Activated T-cell treated with anti-CD3 and anti-CD28 coated beads, Interleukin-2, amount 50 U/mL, for 48 hours (primary cell): ENCODE data around the gene TTYH3.
A peak's percentile ranks its signal among the peaks of the same experiment; 100 is the strongest.
"Not testable (repeated sequence)": the region's sequence is repeated elsewhere in the genome, so short reads cannot be mapped to it uniquely, and the experiment has no call there.

Experiments used
- DNase-seq, 2 experiments: peaks; one replicate each; pipeline ENCODE4 v3.0.0-alpha.2; 2020

The TTYH3 gene

DNA sequence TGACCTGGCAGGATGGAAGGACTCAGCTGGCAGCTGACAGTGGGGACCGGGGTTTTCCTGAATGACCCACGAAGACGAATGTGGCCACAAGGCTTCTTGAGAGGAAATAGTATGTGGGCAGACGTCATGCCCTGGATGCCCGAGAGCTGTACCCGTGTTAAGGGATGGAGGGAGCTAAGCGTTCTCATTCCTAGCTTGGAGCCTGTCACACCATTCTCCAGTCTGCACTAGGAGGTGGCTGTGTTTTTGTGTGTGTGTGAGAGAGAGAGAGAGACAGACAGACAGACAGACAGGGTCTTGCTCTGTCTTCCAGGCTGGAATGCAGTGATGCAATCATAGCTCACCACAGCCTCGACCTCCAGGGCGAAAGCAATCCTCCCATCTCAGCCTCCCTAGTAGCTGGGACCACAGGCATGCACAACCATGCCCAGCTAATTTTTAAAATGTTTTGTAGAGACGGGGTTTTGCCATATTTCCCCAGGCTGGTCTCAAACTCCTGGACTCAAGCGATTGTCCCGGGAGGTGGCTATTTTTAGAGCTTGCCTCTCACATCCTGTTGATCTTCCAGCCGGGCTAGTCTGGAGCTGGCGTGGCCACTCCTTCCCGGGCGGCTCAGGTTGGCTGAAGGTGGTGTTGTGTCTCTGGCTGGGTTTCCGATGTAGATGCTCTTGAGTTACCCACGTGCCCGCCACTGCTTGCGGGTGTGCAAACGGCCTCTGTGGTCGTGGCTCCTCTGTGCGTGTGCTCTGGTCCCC, 58.3 kb downstream of the TTYH3 start:
- DNase-seq = no peak

DNA sequence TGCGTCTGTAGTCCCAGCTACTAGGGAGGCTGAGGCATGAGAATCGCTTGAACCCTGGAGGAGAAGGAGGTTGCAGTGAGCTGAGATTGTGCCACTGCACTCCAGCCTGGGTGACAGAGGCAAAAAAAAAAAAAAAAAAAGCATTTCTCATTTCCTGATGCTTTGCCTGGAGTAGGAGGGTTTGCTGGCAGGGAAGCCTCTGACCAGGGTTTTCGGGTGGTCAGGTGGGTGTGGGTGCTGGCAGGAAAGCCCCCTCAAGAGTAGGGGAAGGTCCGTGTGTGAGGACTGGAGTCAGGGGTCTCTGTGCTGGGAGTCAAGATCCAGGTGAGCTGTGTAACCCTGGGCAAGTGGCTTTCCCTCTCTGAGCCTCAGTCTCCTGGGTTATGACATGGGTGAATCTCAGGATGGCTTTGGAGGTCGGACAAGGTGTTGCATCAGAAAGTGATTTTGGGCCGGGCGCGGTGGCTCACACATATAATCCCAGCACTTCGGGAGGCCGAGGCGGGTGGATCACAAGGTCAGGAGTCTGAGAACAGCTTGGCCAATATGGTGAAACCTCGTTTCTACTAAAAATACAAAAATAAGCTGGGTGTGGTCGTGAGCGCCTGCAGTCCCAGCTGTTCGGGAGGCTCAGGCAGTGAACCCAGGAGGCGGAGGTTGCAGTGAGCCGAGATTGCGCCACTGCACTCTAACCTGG, 59.4 kb downstream of the TTYH3 start:
- DNase-seq = no peak

DNA sequence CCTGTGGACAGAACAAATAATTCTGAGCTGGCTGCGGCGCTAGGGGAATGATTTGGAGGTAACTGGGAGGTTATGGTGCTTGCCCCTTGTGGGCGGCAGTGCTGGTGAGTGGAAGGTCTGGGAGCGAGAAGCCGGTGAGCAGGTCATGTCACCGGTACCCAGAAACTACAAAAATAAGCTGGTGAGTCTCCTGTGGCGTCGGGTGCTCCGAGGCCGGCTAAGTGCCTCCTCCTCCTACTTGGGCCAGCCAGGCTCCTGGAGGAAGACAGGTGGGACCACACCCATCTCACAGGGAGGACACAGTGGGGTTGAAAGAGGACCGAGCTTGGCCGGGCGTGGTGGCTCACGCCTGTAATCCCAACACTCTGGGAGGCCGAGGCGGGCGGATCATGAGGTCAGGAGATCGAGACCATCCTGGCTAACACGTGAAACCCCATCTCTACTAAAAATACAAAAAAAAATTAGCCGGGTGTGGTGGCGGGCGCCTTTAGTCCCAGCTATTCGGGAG, 60.2 kb downstream of the TTYH3 start:
- not testable (repeated sequence) for DNase-seq

- no peak for DNase-seq
Observed at GRCh38 chr7:2692543-2692942, 60.8 kb downstream of the TTYH3 start.

DNA sequence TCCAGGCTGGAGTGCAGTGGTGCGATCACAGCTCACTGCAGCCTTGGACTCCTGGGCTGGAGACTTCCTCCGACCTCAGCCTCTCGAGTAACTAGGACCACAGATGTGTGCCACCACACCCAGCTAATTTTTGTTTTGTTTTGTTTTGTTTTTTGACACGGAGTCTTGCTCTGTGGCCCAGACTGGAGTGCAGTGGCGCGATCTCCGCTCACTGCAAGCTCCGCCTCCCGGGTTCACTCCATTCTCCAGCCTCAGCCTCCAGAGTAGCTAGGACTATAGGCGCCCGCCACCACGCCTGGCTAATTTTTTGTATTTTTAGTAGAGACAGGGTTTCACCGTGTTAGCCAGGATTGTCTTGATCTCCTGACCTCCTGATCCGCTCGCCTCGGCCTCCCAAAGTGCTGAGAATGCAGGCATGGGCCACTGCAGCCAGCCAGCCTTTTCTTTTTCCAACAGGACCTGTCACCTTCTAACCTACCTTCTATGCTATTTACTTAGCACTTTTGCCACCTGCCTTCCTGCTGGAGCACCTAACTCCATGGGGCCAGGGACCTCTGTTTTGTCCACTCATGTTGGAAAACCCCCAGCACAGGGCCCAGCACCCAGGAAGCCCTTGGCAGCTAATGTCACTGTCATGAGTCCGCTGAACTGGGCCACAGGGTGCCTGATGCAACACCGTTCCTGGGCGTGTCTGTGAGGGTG, 61.8 kb downstream of the TTYH3 start:
- DNase-seq = not testable (repeated sequence)

GRCh38 chr7:2694122-2694436, 62.3 kb downstream of the TTYH3 start:
- DNase-seq = not testable (repeated sequence)

DNA sequence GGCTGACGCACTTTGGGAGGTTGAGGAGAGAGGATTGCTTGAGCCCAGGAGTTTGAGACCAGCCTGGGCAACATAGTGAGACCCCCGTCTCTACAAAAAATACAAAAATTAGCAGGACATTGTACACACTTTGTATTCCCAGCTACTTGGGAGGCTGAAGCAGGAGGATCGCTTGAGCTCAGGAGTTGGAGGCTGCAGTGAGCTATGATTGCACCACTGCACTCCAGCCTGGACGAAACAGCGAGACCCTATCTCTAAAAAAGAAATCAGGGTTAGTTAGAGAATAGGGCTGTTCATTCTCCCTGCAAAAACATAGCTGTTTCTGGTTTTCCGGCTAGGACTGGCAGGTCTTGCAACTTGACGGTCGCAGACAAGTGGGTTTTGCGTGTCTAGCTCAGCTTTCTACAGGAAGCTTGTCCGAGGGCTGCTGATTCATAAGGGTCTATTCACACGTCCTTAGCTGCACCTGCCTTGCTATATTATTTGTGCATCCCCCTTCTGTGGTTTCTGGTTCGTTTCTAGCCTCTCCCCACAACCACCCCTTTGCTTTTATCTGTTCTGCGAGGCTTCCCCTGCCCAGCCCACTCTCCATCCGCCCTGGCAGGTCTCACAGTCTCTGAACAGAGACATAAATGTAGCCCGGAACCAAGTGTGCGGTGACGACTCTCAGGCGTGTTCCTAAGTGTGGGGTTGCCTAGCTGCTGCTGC, 66.9 kb downstream of the TTYH3 start:
- DNase-seq = peak; percentile 75 to 78

DNA sequence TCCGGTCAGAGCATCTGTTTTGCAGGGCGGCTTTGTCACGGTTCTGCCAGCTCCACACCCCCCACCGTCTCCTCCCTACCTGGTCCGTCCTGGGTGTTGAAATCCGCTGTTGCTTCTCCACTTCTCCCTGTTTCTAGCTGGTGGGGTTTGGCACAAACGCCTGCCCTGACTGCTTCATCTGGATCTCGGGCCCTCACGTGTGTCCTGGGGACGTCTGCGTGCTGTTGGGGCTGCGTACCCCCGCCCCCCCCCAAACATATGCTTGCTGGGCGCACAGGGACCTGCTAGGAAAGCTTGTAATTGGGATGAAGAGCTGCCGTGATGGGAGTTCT, 67.5 kb downstream of the TTYH3 start:
- no peak for DNase-seq

DNA sequence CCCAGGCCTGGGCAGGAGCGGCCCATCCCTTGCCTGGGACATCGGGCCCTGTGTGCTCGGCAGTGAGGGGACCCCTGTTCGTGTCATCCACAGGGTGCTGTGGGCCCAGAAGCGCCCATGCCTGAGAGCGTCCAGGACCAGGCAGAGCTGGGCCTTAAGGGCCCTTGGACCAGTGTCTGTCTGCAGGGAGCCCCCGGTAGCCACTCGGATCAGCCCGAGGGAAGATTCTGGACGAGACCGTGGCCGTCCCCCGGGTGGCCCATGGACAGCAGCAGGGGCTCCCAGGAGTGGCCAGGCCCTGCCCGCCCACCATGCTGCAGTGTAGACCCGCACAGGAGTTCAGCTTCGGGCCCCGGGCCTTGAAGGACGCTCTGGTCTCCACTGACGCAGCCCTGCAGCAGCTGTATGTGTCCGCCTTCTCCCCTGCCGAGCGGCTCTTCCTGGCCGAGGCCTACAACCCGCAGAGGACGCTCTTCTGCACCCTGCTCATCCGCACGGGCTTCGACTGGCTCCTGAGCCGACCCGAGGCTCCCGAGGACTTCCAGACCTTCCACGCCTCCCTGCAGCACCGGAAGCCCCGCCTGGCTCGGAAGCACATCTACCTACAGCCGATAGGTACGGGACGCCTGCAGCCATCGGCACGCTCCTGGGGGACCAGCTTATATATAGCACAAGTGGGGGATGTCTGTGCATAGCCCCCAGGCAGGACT, 68.5 kb downstream of the TTYH3 start:
- no peak for DNase-seq

DNA sequence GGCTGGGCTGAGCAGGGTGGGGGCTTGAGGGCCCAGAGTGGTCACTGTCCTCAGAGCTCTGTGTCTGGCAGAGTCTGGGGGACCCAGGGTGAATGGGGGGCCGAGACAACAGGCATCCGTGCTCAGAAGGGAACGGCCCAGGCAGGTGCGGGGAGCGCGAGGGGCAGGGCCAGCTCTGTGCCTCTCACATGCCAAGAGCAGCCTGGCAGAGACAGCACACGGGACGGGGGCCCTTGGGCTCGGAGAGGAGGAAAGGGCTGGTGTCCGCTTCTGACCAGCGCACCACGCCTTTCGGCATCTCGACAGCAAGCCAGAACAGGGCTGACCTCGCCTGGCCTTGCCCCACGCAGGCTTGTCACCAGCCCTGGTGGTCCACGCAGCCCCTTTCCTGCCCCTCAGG, 69.6 kb downstream of the TTYH3 start:
- no peak for DNase-seq

GRCh38 chr7:2701832-2702593, 70.2 kb downstream of the TTYH3 start:
- DNase-seq = no peak

DNA sequence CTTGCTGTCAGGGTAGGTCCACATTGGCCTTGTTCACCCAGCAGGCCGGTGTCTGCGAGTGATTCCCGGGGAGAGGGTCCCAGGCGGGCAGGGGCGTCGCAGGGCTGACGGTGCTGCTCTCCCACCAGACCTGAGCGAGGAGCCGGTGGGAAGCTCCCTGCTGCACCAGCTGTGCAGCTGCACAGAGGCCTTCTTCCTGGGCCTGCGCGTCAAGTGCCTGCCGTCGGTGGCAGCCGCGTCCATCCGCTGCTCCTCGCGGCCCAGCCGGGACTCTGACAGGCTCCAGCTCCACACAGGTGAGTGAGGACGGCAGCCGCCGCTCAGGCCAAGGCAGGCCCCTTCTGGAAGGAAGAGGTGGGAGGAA, 70.8 kb downstream of the TTYH3 start:
- no peak for DNase-seq

GRCh38 chr7:2705371-2706096, 73.7 kb downstream of the TTYH3 start:
- no peak for DNase-seq

DNA sequence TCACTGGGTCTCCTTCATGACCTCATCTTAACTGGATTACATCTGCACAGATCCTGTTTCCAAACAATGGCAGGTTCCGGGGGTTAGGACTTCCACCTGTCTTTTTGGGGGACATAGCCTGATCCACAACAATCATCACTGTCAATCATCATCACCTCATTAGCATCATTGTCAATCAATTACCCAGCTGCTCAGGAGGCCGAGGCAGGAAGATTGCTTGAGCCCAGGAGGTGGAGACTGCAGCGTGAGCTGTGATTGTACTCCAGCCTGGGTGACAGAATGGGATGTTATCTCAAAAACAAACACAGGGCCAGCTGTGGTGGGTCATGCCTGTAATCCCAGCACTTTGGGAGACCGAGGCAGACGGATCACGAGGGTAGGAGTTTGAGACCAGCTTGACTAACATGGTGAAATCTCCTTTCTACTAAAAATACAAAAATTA, 74.9 kb downstream of the TTYH3 start:
- DNase-seq = no peak

DNA sequence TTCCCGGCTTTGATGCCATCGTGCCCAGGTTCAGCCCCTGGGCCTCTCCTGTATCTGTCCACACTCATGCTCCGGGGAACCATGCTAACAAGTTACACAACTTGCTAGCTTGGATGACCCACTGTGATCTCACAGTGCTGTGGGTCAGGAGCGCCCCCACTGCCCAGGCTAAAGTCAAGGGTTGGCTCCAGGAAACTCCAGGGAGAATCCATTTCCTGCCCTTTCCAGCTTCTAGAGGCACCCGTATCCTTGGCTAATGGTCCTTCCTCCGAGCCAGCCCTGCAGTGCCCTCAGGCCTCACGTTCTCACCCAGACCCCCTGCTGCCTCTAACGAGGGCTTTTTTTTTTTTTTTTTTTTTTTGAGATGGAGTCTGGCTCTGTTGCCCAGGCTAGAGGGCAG, 75.7 kb downstream of the TTYH3 start:
- DNase-seq = no peak

DNA sequence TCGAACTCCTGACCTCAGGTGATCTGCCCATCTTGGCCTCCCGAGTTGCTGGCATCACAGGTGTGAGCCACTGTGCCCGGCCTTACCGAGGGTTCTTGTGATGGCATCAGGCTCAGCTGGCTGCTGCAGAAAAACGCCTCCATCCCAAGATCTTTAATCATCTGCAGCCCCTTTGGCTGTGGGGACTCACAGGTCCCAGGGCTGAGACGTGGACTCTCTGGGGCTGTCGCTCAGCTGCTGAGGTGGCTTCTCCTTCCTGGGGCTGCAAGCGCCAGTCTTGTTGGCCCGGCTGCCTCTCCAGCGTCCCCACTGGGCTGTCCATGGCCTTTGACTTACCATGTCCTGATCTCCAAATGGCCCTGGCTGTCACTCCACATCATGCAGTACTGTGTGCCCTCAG, 76.3 kb downstream of the TTYH3 start:
- DNase-seq = no peak

DNA sequence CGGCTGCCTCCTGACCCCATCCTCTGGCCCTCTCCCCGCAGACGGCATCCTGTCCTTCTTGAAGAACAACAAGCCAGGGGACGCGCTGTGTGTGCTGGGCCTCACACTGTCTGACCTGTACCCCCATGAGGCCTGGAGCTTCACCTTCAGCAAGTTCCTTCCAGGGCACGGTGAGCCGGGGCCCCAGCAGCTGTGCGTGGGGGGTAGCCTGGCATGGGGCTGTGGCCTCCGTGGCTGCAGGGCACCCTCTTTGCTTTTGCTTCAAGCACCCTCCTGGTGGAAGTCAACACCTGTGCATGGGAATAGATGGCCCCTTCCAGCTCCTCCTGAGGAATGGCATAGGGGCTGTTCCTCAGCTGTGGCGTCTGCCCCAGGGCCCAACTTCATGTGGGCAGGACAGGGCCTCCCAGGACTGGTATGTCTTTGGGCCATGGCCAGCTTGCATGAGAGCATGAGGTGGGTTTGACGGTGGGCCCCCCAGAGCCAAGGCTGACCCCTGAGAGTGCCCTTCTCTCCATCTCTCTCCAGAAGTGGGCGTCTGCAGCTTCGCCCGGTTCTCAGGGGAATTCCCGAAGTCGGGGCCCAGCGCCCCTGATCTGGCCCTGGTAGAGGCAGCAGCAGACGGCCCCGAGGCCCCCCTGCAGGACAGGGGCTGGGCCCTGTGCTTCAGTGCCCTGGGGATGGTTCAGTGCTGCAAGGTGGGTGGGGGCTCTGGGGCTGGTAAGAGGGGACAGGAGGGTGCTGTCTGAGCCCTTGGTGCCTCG, 76.9 kb downstream of the TTYH3 start:
- DNase-seq = no peak

DNA sequence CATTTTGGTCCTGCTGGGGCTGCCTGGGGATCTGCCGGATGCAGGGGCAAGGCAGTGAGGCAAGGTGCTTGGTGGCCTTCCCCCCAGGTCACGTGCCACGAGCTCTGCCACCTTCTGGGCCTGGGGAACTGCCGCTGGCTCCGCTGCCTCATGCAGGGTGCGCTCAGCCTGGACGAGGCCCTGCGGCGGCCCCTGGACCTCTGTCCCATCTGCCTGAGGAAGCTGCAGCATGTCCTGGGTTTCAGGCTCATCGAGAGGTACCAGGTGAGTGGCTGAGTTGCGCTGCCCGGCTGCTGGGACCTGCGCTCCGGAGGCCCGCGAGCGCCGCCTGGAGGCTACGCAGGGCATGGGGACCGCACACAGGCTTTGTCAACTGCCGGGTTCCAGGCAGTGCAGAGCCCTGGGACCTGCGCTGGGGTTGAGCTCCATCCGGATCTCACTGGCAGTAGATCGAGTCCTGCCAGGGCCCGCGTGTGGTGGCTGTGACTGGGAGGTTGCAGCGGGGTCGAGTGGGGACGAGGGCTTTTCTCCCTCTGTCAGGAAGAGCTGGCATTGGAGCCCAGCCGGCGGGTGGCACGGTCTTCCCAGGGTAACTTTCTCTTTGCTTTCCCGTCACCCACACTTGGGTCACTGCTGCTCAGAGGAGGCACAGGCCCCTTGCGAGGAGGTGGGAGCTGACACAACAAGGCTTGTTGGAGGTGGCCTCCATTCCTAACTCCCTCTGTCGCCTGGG, 77.9 kb downstream of the TTYH3 start:
- DNase-seq = peak; percentile 85 to 90

GRCh38 chr7:2710286-2710655, 78.5 kb downstream of the TTYH3 start:
- DNase-seq = peak; percentile 49 to 60
